HG03575 (cell line): Measurements from ENCODE around the gene XPO4.
"Not testable (repeated sequence)": the region's sequence is repeated elsewhere in the genome, so short reads cannot be mapped to it uniquely, and the experiment has no call there.

ENCODE experiments used
- ATAC-seq: cut with Tn5 transposase; IDR thresholded peaks from one replicate; pipeline ENCODE4 v1.9.1; 2021; ENCODE audit not compliant: unreplicated experiment, insufficient number of reproducible peaks, low FRiP score; ENCODE audit errors: extremely low read depth

Gene XPO4

DNA sequence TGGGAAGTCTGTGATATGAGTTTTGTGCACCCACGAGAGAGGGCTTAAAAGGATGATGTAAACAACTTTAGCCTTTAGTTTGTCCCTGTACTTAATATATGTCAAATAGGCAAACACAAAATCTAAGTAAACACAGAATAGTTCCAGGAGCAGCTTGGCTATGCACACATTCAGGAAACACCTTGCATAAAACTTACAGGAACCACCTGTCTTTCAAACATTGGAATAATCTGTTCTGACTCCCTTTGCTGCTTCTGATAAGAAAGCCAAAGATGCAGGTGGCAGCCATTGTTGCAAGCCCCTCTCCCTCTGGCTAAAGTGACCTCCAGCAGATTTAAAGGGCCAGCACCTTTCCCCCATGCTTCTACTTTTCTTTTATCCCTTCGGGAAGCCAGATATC is 133.5 kb downstream of the XPO4 start:
- ATAC-seq: no peak

DNA sequence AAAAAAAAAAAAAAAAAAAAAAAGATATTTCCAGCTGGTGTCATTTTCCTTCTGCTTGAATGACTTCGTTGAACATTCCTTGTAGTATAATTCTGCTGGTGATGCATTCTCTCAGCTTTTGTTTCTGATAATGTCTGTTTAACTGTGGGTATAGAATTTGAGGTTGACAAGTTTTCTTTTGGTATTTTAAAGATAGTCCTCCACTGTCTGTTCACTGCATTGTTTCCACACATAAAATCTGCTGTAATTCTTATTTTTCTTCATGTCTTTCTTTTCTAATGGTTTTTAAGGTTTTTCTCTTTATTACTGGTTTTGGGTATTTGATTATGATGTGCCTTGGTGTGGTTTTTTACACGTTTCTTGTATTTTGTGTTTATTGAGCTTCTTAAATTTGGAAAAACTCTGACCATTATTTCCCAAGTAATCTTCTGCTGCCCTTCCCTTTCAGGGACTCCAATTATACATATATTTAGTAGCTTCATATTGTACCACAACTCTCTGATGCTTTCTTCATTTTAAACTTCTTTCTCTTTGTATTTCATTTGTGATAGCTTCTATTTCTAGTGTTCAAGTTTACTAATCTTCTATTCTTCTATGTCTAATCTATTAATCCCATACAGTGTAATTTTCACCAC is 135.1 kb downstream of the XPO4 start:
- no peak for ATAC-seq

DNA sequence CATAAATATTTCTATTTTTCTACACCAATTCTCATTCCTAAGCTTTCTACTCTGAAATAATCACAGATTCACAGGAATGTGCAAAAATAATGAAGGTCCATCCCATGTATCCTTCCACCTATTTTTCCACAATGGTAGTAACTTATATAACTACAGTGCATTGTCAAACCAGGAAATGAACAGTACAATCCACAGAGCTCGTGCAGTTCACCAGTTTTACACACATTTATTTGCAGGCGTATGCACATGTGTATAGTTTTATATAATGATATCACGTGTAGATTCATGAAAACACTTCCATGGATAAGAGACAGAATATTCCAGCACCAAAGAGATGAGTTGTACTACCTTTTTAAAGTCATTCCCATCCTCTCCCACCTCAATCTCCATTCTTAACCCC is 141.7 kb downstream of the XPO4 start:
- no peak for ATAC-seq

- no peak for ATAC-seq
Observed at GRCh38 chr13:20754009-20754408, 148.5 kb downstream of the XPO4 start.

GRCh38 chr13:20749377-20749776 is 153.2 kb downstream of the XPO4 start:
- no peak for ATAC-seq

GRCh38 chr13:20743830-20744404 is 158.6 kb downstream of the XPO4 start:
- not testable (repeated sequence) for ATAC-seq

GRCh38 chr13:20740021-20740420 is 162.5 kb downstream of the XPO4 start:
- no peak for ATAC-seq

DNA sequence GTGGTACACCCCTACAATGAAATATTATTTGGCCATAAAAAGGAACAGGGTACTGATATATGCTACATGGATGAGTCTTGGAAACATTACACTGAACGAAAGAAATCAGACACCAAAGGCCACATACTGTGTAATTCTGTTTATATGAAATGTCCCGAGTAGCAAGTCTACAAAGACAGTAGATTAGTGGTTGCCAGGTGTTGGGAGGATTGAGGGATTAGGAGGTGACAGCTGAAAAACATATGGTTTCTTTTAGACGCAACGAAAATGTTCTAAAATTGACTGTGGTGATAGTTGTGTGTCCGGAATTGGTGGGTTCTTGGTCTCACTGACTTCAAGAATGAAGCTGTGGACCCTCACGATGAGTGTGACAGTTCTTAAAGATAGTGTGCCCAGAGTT is 163.9 kb downstream of the XPO4 start:
- ATAC-seq: no peak

- no peak for ATAC-seq
Observed at GRCh38 chr13:20729633-20730585, 172.6 kb downstream of the XPO4 start.

GRCh38 chr13:20728579-20729311 is 173.8 kb downstream of the XPO4 start:
- no peak for ATAC-seq

GRCh38 chr13:20727856-20728255 is 174.7 kb downstream of the XPO4 start:
- ATAC-seq: no peak
